ENCODE measurements around the gene BANF2. TPM values are rescaled to one million over a fixed set of nuclear protein-coding genes. Genes with fewer than 3 reads are reported as not detected.

The BANF2 gene
- total RNA-seq, 1 donor from 2014 or later = not detected

GRCh38 chr20:17678886-17679285 lies 20.9 kb upstream of the BANF2 start:
- H3K36me3 ChIP-seq (ENCODE audit: control insufficient read depth, insufficient read depth, low read length) = peaks cover 2% of the 10 kb centered on the region
- DNase-seq (ENCODE audit: low read depth) = no peak
- H3K4me3 ChIP-seq (ENCODE audit: low read depth, low read length) = no peak overlapping the region
- TF ChIP-seq CTCF (IDR thresholded peaks at IDR 0.05; ENCODE audit: insufficient read depth, low read length, poor library complexity, severe bottlenecking) = no peak
- peaks cover under 1% of the 10 kb centered on the region for H3K27me3 ChIP-seq (ENCODE audit: control insufficient read depth, insufficient read depth, low read length)

- no peak for DNase-seq (ENCODE audit: low read depth)
- Histone ChIP-seq H3K27me3 (ENCODE audit: control insufficient read depth, insufficient read depth, low read length) (peaks cover 12% of the 10 kb centered on the region), H3K4me3 (ENCODE audit: low read depth, low read length) (peak overlapping the region; percentile 93), H3K36me3 (ENCODE audit: control insufficient read depth, insufficient read depth, low read length) (peaks cover 2% of the 10 kb centered on the region)
- no peak for TF ChIP-seq CTCF (IDR thresholded peaks at IDR 0.05; ENCODE audit: insufficient read depth, low read length, poor library complexity, severe bottlenecking)
These were observed 19.6 kb upstream of the BANF2 start for GRCh38 chr20:17679941-17680835.

- Histone ChIP-seq H3K4me3 (ENCODE audit: low read depth, low read length) (peak overlapping the region; percentile 93), H3K36me3 (ENCODE audit: control insufficient read depth, insufficient read depth, low read length) (peaks cover 2% of the 10 kb centered on the region), H3K27me3 (ENCODE audit: control insufficient read depth, insufficient read depth, low read length) (peaks cover 16% of the 10 kb centered on the region)
- DNase-seq (ENCODE audit: low read depth) = no peak
- TF ChIP-seq CTCF (IDR thresholded peaks at IDR 0.05; ENCODE audit: insufficient read depth, low read length, poor library complexity, severe bottlenecking) = peak; percentile 41
These were observed 18.7 kb upstream of the BANF2 start for GRCh38 chr20:17680836-17681725.

- no peak for DNase-seq (ENCODE audit: low read depth)
- Histone ChIP-seq H3K36me3 (ENCODE audit: control insufficient read depth, insufficient read depth, low read length) (peaks cover 2% of the 10 kb centered on the region), H3K27me3 (ENCODE audit: control insufficient read depth, insufficient read depth, low read length) (peaks cover 21% of the 10 kb centered on the region), H3K4me3 (ENCODE audit: low read depth, low read length) (peak overlapping the region; percentile 93)
- TF ChIP-seq CTCF (IDR thresholded peaks at IDR 0.05; ENCODE audit: insufficient read depth, low read length, poor library complexity, severe bottlenecking) = no peak
These were observed 18.1 kb upstream of the BANF2 start for GRCh38 chr20:17681726-17682102.

GRCh38 chr20:17682103-17682888 lies 17.5 kb upstream of the BANF2 start, which contains the start of gene RRBP1:
Gene RRBP1 (minus strand): TSS chr20:17682242. CDS start chr20:17660507, 21,735 bp downstream.
- Histone ChIP-seq H3K4me3 (ENCODE audit: low read depth, low read length) (peak within 1 kb of the TSS; percentile 93), H3K27me3 (ENCODE audit: control insufficient read depth, insufficient read depth, low read length) (peaks cover 22% of the 10 kb centered on the region), H3K36me3 (ENCODE audit: control insufficient read depth, insufficient read depth, low read length) (peaks cover 2% of the 10 kb centered on the region)
- peak; percentile 84 for TF ChIP-seq CTCF (IDR thresholded peaks at IDR 0.05; ENCODE audit: insufficient read depth, low read length, poor library complexity, severe bottlenecking)
- peak; percentile 84 for DNase-seq (ENCODE audit: low read depth)

Data from kidney epithelial cell (primary cell).